Measurements from ENCODE around the gene LYL1.
A peak's percentile ranks its signal among the peaks of the same experiment; 100 is the strongest.

LYL1 gene

GRCh38 chr19:13129384-13129783 lies 26.7 kb upstream of the LYL1 start:
- DNase-seq (ENCODE audit: low read depth): no peak

GRCh38 chr19:13128583-13128982 lies 25.9 kb upstream of the LYL1 start:
- DNase-seq (ENCODE audit: low read depth): no peak

- no peak for DNase-seq (ENCODE audit: low read depth)
Observed at GRCh38 chr19:13127811-13128575, 25.3 kb upstream of the LYL1 start.

GRCh38 chr19:13127051-13127450 lies 24.4 kb upstream of the LYL1 start:
- DNase-seq (ENCODE audit: low read depth): no peak

- no peak for DNase-seq (ENCODE audit: low read depth)
Observed at GRCh38 chr19:13122980-13123957, 20.6 kb upstream of the LYL1 start.

GRCh38 chr19:13122275-13122878 lies 19.7 kb upstream of the LYL1 start:
- DNase-seq (ENCODE audit: low read depth): no peak

- no peak for DNase-seq (ENCODE audit: low read depth)
Observed at GRCh38 chr19:13121551-13122274, 19.1 kb upstream of the LYL1 start.

GRCh38 chr19:13120817-13121216 lies 18.2 kb upstream of the LYL1 start:
- no peak for DNase-seq (ENCODE audit: low read depth)

GRCh38 chr19:13120031-13120430 lies 17.4 kb upstream of the LYL1 start:
- DNase-seq (ENCODE audit: low read depth): no peak

GRCh38 chr19:13119627-13120026 lies 17.0 kb upstream of the LYL1 start:
- DNase-seq (ENCODE audit: low read depth): no peak

GRCh38 chr19:13118424-13119193 lies 16.0 kb upstream of the LYL1 start:
- DNase-seq (ENCODE audit: low read depth): no peak

GRCh38 chr19:13117772-13118423 lies 15.2 kb upstream of the LYL1 start, which contains the start of gene NACC1:
Gene NACC1 (plus strand): TSS chr19:13118264. CDS start chr19:13135208, 16,944 bp downstream.
- peak; percentile 82 for DNase-seq (ENCODE audit: low read depth)

- no peak for DNase-seq (ENCODE audit: low read depth)
Observed at GRCh38 chr19:13117176-13117771, 14.6 kb upstream of the LYL1 start.

GRCh38 chr19:13116282-13117175 lies 13.9 kb upstream of the LYL1 start, which contains the start of gene TRMT1:
Gene TRMT1 (minus strand): TSS chr19:13116740. CDS start chr19:13116399, 341 bp downstream.
- peak; percentile 69 for DNase-seq (ENCODE audit: low read depth)

GRCh38 chr19:13115936-13116281 lies 13.3 kb upstream of the LYL1 start:
- no peak for DNase-seq (ENCODE audit: low read depth)

- DNase-seq (ENCODE audit: low read depth): no peak
Observed at GRCh38 chr19:13112555-13112954, 9.9 kb upstream of the LYL1 start.

- DNase-seq (ENCODE audit: low read depth): no peak
Observed at GRCh38 chr19:13110099-13110610, 7.5 kb upstream of the LYL1 start.

GRCh38 chr19:13109361-13110098 lies 6.9 kb upstream of the LYL1 start:
- no peak for DNase-seq (ENCODE audit: low read depth)
